GM21825 (cell line): ENCODE data around the gene NUAK1.
"Not testable (repeated sequence)": the region's sequence is repeated elsewhere in the genome, so short reads cannot be mapped to it uniquely, and the experiment has no call there.

Experiments
- ATAC-seq: cut with Tn5 transposase; IDR thresholded peaks from one replicate; pipeline ENCODE4 v1.9.1; 2021; ENCODE audit warnings: mild to moderate bottlenecking, moderate library complexity; ENCODE audit not compliant: unreplicated experiment

The NUAK1 gene

GRCh38 chr12:106037524-106038298 is 101.0 kb downstream of the NUAK1 start:
- ATAC-seq: no peak

- ATAC-seq: no peak
These were observed 103.3 kb downstream of the NUAK1 start for GRCh38 chr12:106035421-106035820.

DNA sequence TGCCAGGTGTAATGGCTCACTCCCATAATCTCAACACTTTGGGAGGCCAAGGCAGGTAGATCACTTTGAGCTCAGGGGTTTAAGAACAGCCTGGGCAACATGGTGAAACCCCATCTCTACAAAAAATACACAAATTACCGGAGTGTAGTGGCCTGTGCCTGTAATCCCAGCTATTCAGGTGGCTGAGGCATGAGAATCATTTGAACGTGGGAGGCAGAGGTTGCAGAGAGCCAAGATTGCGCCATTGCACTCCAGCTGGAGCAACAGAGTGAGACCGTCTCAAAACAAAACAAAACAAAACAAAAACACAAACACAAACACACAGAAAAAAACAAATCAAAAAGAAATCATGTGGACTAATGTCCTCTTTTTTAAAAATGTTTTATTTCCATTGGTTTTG is 104.4 kb downstream of the NUAK1 start:
- no peak for ATAC-seq

GRCh38 chr12:106033161-106033675 is 105.5 kb downstream of the NUAK1 start:
- ATAC-seq: no peak

DNA sequence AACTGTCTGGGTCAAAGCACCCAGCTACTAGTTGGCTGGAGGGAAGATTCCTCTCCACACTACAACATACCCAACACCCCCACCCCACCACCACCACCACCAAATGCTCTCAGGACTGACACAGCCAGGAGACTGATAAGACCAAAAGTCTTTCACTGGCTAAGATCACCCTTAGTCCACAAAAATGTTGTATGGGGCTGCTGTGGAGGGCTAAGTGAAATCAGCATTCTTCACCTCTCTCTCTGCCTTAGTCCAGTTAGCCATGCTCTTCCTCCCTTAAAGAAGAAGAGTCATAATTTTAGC is 106.2 kb downstream of the NUAK1 start:
- ATAC-seq: no peak

DNA sequence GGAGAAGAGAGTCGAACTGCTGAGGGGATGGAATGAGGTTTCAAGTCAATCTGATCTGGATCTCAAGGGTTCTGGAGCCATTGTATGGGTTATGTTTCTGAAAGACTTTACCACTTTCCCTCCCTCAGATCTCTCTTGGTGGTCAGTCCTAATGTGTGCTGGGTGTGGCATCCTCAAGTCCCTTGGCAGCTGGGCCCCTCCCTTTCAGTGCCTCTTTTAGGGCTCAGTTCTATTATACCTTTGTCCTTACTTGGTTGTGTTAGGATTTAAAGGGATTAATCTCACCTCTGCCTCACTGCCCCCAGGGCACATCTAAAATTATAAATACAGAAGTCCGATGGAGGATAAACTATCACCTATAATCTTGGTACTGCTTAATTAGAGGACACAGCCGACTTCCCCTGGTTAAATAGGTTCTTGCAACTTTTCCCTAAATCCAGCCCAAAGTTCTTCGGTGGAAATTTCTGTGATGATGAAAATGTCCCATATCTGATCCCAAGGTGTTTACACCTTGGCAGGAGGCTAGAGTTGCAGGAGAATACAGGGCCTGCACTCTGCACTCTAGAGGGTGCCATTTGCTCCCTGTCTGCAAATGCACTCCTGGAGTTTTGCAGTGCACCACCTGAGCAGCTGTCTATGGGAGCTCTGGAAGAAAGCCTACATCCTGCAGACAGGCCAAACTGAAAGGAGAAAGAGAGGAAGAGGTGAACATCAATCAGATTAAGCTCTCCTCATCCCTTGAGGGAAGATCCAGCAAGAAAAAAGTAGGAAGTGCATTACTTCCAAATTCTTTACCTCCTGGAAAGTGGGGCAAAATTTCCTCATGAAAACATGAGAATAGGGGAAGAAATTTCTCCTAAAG is 106.8 kb downstream of the NUAK1 start:
- no peak for ATAC-seq

DNA sequence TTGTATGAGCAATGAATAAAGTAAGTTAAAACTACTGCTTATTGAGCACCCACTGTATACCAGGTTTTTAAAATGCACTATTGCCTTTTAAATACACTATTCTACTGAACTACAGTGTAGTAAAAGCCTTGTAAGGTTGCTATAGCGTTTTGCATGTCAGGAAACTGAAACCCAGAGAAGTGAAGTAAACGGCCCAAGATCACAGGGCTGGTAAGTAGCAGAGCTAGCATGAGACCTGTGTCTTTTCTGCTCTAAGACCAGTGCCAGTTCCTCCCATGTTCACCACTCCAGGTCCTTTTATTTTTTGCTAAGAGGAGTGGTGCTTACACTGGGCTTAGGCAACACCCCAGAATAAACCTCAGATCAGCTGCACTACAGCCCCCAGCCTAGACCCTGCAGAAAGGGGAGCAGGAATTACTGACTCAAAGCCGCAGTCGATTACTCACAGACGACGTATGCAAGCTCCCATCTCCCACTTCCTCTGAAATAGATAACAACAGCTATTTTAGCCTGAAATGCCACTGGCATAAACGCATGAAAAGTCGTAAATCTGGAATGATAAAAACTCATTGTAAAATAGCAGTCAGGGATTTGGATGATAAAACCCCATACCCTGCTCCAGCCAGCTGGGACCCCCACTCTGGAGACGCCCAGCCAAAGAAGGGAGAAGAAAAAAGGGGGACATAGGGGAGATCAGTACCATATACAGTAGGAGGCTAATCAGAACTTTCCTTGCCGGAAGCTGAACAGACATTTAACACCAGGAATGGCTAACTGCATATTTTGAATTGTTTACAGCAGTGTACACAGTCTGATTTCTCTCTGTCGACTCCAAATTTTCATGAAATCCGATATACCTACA is 108.3 kb downstream of the NUAK1 start:
- no peak for ATAC-seq

DNA sequence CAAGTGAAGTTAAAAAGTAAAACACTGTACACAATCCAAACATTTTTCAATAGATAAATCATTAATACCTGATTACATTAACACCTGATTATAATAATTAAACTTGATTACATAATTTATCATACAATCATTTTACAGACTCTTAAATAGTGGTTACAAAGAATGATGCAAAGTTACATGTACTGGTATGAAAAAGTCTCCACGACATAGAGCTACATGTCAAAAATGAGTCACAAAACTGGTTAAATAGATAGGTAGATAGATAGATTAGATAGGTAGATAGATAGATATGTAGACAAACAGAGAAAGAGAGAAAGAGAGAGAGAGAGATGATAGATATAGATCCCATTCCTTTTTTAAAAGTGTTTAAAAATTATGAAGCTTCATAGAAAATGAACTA is 109.2 kb downstream of the NUAK1 start:
- ATAC-seq: no peak

DNA sequence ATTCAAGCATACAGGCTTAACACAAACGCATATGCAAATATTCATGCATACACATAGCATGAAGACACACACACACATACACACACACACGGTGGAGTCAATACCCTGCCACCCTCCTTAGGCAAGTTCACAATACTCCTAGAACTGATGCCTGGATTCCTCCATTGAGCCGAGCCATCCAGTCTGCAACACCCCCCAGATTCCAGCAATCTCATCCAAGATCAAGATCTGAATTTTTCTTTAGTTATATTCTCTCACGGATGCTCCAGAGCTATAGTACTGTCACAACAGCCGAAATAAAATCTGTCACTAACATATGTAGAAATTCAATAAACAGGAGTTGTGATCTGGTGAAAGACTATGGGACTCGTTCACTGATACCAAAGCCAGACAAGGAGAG is 110.8 kb downstream of the NUAK1 start:
- no peak for ATAC-seq

DNA sequence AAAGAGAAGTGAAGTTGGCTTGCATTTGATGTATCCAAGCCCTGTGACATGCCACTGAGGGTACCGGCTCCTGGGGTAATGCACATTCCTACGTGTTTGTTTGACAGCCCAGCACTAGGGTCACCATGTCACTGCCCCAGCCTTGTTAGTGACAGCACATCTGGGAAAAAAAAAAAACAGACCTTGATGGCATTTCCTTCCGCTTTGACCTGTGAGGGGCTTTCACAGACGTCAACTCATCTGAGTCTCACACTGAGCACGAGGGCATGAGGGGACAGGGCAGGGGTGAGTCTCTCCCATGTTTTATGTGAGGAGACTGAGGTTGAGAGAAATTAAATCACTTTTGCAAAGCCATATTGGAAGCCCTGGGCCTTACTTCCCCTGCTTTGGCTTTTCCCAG is 111.5 kb downstream of the NUAK1 start:
- no peak for ATAC-seq

DNA sequence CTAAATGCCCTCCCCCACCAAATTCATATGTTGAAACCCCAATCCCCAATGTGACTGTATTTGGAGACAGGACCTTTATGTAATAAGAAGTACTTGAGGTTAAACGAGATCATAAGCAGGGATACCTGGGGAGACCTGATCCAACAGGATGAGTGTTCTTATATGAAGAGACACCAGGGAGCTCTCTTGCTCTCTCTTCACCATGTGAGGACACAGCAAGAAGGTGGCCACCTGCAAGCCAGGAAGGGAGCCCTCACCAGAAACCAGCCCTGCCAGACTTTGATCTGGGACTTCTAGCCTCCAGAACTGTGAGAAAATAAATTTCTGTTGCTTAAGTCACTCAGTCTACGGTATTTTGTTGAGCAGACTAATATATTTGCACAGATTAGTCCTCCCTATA is 113.6 kb downstream of the NUAK1 start:
- ATAC-seq: no peak

GRCh38 chr12:106023039-106023438 is 115.7 kb downstream of the NUAK1 start:
- no peak for ATAC-seq

DNA sequence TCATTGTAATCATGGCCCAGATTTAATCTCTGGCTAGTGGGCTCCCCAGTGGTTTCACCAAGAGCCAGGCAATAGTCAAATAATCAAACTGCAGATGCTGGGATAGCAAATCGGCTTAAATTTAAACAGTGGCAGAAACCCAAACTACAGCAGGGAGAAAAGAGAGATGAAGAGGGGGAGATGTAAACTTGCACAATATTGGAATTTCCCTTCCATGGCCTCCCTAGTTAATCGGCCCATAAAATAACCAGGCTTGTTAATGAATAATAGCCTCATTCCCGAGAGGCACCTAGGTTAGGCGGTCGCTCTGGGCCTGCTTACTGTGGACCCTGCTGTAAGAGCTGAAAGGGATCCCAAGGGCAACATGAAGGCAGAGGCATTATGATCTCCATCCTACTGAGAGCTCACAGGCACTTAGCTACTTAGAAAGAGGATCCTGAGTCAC is 116.2 kb downstream of the NUAK1 start:
- no peak for ATAC-seq

DNA sequence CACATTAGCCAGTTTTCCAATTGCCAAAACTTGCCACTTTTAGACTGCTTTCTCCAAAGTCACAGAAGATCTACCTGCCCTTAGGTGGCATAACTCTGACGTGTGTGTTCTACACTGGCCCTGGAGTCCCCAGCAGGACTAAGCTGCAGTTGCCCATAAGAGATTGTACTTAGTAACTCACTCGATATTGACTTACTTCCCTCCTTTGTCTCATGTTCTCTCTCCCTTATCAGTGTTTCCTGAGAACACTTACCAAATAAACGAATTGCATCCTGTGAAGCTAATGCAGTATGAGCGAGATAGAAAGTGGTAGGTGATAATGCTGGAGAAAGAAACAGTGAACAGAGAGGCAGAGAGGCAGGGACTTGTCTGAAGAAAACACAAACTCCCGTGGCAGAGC is 117.2 kb downstream of the NUAK1 start:
- ATAC-seq: no peak

GRCh38 chr12:106020736-106021135 is 118.0 kb downstream of the NUAK1 start:
- ATAC-seq: no peak

GRCh38 chr12:106019144-106019543 is 119.6 kb downstream of the NUAK1 start:
- no peak for ATAC-seq

DNA sequence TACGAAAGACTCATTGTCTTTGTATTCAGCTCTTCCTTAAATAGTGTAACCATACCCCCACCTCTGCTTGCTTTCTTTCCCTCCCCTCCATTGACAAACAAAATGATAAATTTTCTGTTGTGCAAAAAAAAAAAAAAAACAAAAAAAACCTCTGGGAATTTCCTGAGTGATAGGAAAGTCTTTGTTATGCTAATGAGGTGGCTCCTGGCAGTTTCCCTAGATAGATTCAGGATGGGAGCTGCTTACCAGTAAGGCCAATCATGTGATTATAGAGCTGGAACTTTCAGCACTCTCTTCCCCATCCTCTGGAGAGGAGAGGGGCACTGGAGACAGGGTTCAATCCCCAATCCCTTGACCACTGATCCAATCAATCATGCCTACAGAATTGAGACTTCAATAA is 120.5 kb downstream of the NUAK1 start:
- ATAC-seq: no peak

DNA sequence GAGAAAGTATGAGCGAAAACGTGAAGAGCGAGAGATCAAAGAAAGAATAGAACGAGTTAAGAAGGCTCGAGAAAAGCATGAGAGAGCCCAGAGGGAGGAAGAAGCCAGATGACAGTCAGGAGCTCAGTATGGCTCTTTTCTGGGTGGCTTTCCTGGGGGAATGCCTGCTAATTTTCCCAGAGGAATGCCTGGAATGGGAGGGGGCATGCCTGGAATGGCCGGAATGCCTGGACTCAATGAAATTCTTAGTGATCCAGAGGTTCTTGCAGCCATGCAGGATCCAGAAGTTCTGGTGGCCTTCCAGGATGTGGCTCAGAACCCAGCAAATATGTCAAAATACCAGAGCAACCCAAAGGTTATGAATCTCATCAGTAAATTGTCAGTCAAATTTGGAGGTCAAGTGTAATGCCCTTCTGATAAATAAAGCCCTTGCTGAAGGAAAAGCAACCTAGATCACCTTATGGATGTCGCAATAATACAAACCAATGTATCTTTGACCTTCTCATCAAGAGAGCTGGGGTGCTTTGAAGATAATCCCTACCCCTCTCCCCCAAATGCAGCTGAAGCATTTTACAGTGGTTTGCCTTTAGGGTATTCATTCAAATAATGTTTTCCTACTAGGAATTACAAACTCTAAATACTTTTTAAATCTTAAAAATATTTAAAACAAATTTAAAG is 122.0 kb downstream of the NUAK1 start:
- not testable (repeated sequence) for ATAC-seq

DNA sequence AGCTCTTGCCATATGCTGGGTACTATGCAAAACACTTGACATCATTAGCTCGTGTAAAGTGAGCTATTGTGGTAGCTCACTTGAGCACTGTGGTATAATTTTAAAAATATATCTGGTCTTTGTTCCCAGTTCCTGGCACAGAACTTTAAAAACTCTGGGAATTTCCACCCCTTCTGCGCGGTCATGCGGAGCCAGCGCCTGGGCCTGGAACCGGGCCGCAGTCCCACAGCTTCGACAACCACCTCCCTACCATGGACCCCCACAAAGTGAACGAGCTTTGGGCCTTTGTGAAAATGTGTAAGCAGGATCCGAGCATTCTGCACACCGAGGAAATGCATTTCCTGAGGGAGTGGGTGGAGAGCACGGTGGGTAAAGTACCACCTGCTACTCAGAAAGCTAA is 123.1 kb downstream of the NUAK1 start:
- no peak for ATAC-seq

DNA sequence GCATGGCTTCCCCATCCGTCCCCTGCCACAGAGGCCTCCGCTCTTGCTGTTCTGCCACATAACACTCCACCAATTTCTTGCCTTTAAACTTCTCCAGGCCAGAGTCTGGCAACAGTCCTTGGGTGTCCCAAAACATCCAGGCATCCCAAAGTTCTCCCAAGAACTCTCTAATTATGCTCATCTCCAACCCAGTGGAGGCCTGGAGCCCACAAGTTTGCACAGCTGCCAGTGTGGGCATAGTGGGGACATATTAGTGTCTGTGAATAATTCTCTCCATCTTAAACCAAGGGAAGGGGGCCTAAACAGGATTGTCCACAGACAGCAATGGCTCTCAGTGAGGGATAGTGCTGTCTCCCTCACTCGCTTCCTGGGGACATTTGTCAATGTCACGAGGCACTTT is 124.8 kb downstream of the NUAK1 start:
- ATAC-seq: no peak
